Dendritic cell treated with granulocyte-macrophage colony-stimulating factor and Interleukin-4, amounts not matched to agents 40 ng/mL and 50 ng/mL, for 4 days (primary cell): ENCODE data around the gene NYNRIN.

Experiments used
- H3K27ac Mint-ChIP-seq: one replicate; pipeline ENCODE4 v1.8.0; 2022; ENCODE audit warnings: mild to moderate bottlenecking, mixed read lengths
- H3K27me3 Mint-ChIP-seq: one replicate; pipeline ENCODE4 v1.8.0; 2022; ENCODE audit warnings: mild to moderate bottlenecking, mixed read lengths
- H3K36me3 Mint-ChIP-seq: one replicate; pipeline ENCODE4 v1.8.0; 2022; ENCODE audit warnings: low read depth, mixed read lengths
- H3K4me1 Mint-ChIP-seq: one replicate; pipeline ENCODE4 v1.8.0; 2022; ENCODE audit warnings: low read depth, mixed read lengths
- H3K4me3 Mint-ChIP-seq: one replicate; pipeline ENCODE4 v1.8.0; 2022; ENCODE audit warnings: mild to moderate bottlenecking, moderate library complexity, mixed read lengths
- H3K9me3 Mint-ChIP-seq: one replicate; pipeline ENCODE4 v1.8.0; 2022; ENCODE audit warnings: mixed read lengths
- intact Hi-C: fragments of 100-400 bp; cut with micrococcal nuclease; formaldehyde crosslinking; loops from one replicate; pipeline ENCODE4 v1.15.0; 2022

NYNRIN gene

DNA sequence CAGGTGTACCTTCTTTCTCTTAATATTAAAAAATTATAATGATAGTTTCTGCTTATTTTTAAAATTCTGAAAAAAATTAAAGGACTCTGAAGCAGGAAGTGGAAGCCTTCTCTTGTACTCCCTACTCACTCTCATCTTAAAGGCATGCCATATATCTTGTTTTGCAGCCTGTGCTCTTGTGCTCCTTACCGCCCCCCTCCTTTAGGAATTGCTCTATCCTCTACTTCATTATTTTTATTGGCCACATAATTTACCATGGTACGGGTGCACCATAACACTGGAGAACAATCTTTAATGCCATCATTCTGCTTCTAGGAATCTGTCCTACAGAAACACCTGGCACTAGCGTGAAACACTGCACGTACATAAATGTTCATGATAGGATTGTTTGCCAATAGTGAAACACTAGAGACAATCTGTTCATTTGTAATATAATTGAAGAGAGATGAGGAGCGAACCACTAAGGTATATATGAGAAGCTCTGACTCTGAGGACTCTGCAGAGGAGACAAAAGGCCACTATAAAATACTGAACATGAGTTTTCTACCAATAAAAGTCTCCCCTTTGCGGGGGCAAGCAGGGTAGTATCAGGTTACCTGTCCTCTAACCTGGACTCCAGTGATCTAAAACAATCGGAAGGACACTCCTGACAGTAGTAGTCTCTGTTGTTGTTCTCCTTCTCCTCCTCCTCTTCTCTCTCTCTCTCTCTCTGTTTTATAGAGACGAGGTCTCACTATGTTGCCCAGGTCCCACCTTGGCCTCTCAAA, 6.3 kb upstream of the NYNRIN start:
- no peak overlapping the region for H3K4me3 Mint-ChIP-seq
- peaks cover 9% of the 10 kb centered on the region for H3K27me3 Mint-ChIP-seq
- no peaks in the 10 kb centered on the region for H3K9me3 Mint-ChIP-seq
- H3K36me3 Mint-ChIP-seq, result no peaks in the 10 kb centered on the region
- peaks cover 39% of the 10 kb centered on the region for H3K4me1 Mint-ChIP-seq
- H3K27ac Mint-ChIP-seq, result no peak overlapping the region
- intact Hi-C loops, result no loop called here

DNA sequence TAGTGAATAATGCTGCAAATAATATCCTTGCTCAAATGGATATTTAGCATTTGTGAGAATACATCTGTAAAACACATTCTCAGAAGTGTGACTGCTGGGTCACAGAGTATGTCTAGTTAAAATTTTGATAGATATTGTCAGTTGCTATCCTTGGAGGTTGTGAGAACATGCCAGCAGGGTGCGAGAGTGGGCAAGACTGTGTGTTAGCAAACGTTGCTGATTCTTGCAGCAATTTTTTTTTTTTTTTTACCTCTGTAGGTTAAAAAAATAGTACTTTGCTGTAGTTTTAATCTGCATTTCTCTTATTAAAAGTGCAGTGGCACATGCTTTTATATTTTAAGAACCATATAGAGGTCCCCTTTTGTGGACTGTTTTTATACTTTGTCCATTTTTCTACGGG, 4.5 kb upstream of the NYNRIN start:
- intact Hi-C loops, result no loop called here
- Mint-ChIP-seq H3K27ac (no peak overlapping the region), H3K27me3 (peaks cover 9% of the 10 kb centered on the region), H3K4me3 (no peak overlapping the region), H3K9me3 (no peaks in the 10 kb centered on the region), H3K36me3 (no peaks in the 10 kb centered on the region), H3K4me1 (peaks cover 49% of the 10 kb centered on the region)

DNA sequence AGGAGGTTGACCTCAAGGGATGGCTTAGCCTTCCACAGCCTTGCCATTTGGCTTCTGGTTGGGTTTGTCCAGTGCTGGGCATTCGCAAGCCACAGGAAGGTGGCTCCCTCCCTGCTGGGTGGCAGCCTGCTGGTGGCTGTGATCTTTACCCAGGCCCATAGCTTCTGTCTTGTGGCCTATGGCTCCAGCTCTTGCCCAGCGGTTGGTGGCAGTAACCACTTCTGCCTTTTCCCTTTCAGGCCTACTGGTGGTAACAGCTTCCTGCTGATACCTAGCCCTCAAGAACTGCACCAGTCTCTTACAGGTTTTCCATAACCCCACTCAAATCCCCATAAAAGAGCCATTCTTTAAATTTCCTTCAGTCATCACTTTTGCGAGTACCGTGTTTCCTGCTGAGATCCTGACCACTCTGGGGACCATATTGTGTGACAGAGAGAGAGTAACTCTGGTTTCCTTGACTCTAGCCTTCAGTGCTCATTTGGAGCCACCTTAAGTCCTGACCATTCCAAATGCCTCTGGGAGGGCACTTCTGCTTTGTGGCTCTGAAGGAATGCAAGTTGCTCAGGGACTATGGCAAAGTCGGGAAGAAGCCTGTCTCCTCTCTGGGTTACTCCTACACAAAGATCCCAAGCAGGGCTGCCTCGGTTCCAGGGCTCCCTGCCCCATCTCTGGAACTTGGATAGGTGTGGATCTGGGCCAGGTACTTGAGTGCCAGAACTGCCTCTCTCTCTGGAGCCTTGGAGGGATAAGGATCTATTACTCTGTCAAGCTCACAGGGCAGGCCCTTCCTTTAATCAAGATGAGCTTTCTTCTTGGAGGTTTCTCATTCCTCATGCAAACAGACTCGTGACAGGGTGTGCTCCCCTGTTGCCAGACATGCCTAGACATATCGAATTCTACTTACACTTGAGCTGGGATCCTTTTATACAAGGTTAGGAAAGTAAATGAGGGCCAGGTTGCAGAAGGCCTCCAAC, 2.9 kb upstream of the NYNRIN start:
- H3K9me3 Mint-ChIP-seq, result no peaks in the 10 kb centered on the region
- intact Hi-C loops, result no loop called here
- no peak overlapping the region for H3K27ac Mint-ChIP-seq
- no peak overlapping the region for H3K4me3 Mint-ChIP-seq
- H3K4me1 Mint-ChIP-seq, result peaks cover 57% of the 10 kb centered on the region
- peaks cover 20% of the 10 kb centered on the region for H3K27me3 Mint-ChIP-seq
- H3K36me3 Mint-ChIP-seq, result no peaks in the 10 kb centered on the region

DNA sequence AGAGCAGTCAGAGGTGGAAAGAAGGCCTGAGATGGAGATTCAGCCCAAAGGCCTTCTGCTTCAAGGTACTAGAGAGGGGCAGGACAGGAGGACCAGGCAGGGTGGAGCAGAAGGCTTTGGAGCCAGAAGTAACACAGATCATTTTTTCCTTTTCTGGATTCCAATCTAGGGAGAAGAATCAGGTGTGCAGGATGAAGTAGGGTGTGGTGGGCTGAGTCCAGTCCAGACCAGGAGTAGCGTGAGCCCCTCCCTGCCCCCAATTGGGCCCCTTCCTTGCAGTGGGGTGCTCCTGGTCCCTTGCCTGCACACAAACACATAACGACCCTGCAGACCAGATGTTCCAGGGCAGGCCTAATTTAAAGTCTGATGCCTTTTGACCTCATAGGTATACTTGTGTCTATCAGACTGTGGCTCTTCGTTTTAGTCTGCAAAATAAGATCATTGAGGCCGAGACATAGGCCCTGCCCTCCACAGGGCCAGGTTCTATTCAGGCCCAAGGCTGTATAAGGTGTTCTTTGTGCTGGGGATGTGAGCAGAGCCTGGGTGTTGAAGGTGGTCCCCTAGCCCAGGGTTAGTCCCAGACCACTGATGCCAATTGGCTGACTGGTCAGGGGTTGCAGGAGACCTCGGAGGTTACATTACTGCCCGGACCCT, 1.0 kb upstream of the NYNRIN start:
- H3K27me3 Mint-ChIP-seq, result peaks cover 14% of the 10 kb centered on the region
- no peak overlapping the region for H3K4me3 Mint-ChIP-seq
- no peak overlapping the region for H3K27ac Mint-ChIP-seq
- intact Hi-C loops, result no loop called here
- no peaks in the 10 kb centered on the region for H3K36me3 Mint-ChIP-seq
- H3K4me1 Mint-ChIP-seq, result peaks cover 44% of the 10 kb centered on the region
- no peaks in the 10 kb centered on the region for H3K9me3 Mint-ChIP-seq

DNA sequence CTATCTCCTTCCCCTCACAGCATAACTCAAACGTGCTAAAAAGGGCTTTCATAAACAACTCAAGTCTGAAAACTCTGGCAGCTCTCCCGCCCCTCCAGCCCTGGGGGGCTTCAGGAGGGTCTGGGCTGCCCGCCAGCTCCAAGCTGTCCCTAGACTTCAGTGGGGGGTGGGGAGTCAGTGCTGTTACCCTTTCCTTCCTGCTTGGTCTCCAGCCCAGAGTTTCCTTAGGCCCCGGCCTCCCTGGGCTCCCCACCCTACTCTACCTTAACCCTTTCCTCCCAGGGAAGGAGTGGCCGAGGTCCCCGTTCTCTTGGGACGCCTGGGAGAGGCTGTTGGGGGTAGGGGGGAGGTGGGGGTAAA, 530 bp upstream of the NYNRIN start:
- Mint-ChIP-seq H3K36me3 (no peaks in the 10 kb centered on the region), H3K9me3 (no peaks in the 10 kb centered on the region), H3K27ac (no peak overlapping the region), H3K4me3 (no peak overlapping the region), H3K27me3 (peaks cover 14% of the 10 kb centered on the region), H3K4me1 (peaks cover 44% of the 10 kb centered on the region)
- intact Hi-C loops, result no loop called here

DNA sequence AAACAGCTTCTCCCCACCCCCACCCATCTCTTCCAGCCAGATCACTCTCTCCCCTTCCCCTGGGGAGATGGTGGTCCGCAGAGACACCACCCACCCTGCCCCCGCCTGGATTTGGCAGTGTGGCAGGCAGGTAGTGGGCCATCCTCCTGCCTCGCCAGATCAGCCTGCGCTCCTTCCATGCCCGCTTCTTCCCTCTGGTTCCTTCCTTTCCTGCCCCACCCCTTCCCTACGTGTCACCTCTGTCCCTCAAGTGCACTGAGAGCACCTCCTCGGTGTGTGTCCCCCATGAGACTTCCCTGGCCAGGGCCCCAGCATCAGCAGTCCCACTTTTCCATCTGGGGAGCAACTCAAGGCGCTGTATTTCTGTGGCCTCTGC, 632 bp downstream of the NYNRIN start:
- intact Hi-C loops, result no loop called here

DNA sequence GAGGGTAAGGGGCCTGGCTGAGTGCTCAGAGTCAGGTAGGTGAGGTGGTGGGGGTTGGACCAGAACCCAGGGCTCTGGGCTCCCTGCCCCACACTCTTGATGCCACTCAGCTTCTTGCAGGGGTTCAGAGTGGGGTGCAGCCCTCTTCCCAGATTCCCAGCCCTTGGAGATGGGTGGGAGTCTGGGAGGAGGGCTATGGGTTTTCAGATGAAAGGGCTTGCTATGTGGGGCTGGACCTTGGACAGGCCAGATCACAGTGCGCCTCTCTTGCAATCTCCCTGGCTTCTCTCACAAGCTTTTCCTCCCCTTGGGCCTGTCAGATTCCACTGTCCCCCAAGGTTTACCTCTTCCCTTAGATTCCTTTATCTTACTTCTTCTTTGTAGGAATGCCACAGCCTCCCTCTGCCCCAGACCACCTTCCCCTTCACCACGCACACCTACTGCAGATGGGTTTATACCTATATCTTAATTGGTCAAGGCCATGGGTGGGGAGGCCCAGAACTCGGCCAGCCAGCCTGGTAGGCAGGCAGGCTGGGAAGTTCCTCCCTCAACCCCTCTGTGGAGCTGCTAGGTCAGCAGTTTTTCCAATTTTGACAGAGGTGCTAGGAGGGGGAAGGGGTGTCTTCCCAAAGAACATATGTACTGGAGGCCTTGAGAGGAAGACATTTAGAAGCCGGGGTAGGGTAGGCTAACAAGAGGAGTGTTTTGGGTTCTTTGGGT, 1.4 kb downstream of the NYNRIN start:
- Mint-ChIP-seq H3K27me3 (peaks cover 14% of the 10 kb centered on the region), H3K9me3 (no peaks in the 10 kb centered on the region), H3K4me1 (peaks cover 44% of the 10 kb centered on the region), H3K4me3 (no peak overlapping the region), H3K36me3 (no peaks in the 10 kb centered on the region), H3K27ac (peak overlapping the region; percentile 40)
- intact Hi-C loops, result no loop called here

More for the DNA sequence above, 632 bp downstream of the NYNRIN start:
- peak overlapping the region; percentile 40 for H3K27ac Mint-ChIP-seq
- H3K9me3 Mint-ChIP-seq, result no peaks in the 10 kb centered on the region
- H3K36me3 Mint-ChIP-seq, result no peaks in the 10 kb centered on the region
- H3K4me3 Mint-ChIP-seq, result peak overlapping the region; percentile 59
- H3K27me3 Mint-ChIP-seq, result peaks cover 14% of the 10 kb centered on the region
- peaks cover 44% of the 10 kb centered on the region for H3K4me1 Mint-ChIP-seq

DNA sequence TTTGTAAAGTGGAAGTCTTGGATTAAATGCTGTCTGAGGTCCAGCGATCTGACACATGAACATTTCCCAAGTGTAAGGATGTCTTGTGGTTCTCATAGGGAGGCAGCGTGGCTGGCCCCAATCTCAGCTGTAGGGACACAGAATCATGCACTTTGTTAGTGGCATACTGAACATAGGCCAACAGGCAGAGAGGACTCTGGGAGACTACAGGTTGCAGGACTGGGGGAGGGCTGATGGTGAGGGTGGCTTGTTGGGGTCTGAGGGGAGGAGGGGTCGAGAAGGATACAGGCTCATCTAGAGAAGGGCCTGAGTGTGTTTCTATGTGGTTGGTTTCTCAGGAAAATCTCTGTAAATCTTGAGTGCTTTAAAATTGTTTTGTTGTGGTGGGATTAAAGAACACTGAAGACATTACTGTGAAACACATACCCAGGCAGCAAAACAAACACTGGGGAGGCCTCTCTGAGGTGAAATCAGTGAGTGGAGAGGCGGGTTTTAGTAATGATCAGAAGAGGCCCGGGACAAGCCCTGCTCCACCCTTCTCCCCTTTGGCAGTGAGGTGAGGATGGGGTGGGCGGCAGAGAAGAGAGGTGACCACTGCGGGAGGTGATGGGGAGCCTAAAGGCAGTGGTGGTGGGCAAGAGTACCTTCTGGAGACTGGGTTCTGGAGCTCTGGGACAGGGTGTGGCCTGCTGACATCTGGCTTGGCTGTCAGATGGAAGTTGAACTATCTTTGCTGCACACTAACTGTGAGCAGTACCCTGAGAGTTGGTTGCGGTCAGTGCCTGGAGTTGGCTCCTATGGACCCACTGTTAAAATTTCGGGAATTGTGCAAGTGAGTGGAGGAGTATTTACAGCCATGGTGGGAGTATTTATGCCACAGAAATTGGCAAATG, 3.3 kb downstream of the NYNRIN start:
- H3K27ac Mint-ChIP-seq, result no peak overlapping the region
- no peaks in the 10 kb centered on the region for H3K36me3 Mint-ChIP-seq
- intact Hi-C loops, result no loop called here
- peaks cover 29% of the 10 kb centered on the region for H3K4me1 Mint-ChIP-seq
- H3K27me3 Mint-ChIP-seq, result peaks cover 12% of the 10 kb centered on the region
- H3K9me3 Mint-ChIP-seq, result no peaks in the 10 kb centered on the region
- no peak overlapping the region for H3K4me3 Mint-ChIP-seq

DNA sequence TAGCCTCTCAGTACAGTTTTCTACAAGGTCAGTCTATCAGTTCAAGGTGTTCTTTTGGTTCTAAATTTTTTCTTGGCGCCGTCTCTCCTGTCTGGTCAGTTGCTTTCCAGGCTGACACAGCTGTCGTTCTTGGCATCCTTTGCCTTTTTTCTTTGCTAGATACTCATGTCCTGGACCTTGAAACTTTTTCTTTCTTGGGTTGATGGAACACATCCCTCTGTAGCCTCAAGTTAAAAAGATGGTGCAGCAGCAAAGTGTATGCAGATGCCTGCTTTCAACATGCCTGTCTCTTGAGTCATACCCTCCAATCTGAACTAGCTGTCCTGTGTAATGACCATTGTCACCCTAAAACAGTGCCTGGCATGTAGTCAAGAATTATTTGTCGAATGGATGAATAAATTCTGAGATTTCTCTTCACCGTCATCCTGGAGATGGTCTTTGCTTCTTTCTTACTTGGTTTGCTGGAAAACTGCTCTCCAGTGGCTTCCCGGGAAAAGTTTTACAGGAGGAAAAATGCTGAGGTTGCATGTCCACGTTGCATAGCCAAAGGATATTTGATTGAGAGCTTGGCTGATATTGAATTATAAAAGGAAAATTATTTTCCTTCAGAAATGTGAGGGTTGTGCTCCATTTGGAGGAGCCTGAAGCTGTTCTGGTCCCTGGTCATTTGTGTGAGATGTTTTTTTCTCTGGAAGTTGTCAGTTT, 4.6 kb downstream of the NYNRIN start:
- intact Hi-C loops, result no loop called here
- no peak overlapping the region for H3K4me3 Mint-ChIP-seq
- peaks cover 12% of the 10 kb centered on the region for H3K27me3 Mint-ChIP-seq
- H3K4me1 Mint-ChIP-seq, result peaks cover 18% of the 10 kb centered on the region
- no peaks in the 10 kb centered on the region for H3K36me3 Mint-ChIP-seq
- H3K27ac Mint-ChIP-seq, result no peak overlapping the region
- no peaks in the 10 kb centered on the region for H3K9me3 Mint-ChIP-seq

DNA sequence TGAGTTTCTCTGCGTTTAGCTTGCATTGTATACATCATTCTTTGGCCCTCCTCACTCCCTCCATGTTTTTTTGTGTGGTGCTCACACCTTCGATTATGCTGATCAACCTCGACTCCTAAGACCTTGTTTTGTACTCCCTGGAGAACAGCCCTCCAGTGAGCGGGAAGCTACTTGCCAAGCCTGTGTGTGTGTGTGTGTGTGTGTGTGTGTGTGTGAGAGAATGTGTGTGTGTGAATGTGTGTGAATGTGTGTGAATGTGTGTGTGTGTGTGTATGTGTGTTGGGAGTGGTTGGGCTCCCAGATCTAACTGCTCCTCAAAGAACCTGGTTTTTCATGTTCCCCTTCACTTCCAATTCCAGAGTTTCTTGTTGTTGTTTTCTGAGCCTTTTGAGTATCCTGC, 6.0 kb downstream of the NYNRIN start:
- Mint-ChIP-seq H3K9me3 (no peaks in the 10 kb centered on the region), H3K27ac (no peak overlapping the region), H3K27me3 (peaks cover 6% of the 10 kb centered on the region), H3K4me1 (peaks cover 9% of the 10 kb centered on the region), H3K4me3 (no peak overlapping the region), H3K36me3 (no peaks in the 10 kb centered on the region)
- intact Hi-C loops, result no loop called here

DNA sequence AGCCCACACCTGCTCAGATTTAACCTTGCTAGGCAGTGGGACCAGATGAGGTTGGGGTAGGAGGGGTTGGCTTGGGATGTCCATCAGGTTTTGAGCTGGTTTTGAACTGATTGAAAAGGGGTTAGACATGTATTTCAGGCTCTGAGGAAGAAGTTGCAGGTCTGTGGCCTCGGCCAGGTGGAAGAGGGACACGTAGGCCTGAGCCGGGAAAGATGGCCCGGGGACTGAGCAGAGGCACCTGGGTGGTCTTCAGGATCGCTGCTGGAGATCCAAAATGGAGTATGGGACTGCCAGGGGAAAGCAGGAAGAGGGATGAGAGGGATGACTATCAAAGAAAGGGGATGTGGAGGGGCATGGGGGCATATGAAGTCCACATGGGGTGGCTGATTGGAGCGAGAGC, 7.6 kb downstream of the NYNRIN start:
- intact Hi-C loops, result no loop called here
- H3K4me3 Mint-ChIP-seq, result no peak overlapping the region
- H3K36me3 Mint-ChIP-seq, result no peaks in the 10 kb centered on the region
- no peaks in the 10 kb centered on the region for H3K9me3 Mint-ChIP-seq
- peaks cover 1% of the 10 kb centered on the region for H3K27me3 Mint-ChIP-seq
- no peak overlapping the region for H3K27ac Mint-ChIP-seq
- H3K4me1 Mint-ChIP-seq, result no peaks in the 10 kb centered on the region

DNA sequence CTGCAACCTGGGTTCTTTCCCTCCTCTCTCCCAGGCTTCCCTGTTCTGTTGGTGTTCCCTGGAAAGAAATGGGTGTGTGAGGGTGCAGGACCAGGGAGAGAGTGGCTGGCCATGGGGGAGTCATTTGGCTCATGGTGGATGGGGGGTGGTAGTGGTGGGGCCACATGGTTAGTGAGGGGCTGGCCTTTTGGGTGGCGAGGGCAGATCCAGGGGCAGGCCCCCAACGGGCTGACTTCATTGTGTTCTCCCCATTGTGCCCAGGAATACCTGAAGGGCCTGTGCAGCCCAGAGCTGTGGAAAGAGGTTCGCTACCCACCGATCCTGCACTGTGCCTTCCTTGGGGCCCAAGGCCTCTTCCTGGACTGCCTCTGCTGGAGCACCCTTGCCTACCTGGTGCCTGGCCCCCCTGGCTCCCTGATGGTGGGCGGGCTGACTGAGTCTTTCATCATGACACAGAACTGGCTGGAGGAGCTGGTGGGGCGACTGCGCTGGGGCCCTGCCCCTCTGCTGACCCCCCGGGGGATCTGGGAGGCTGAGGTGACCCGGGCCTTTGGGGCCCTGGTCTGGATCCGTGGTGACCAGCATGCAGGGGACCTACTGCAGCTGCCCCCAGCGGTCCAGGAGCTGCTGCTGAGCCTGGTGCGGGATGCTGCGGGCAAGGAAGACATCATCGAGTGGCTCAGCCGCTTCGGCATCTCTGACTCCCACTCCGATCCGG, 9.0 kb downstream of the NYNRIN start:
- intact Hi-C loops, result no loop called here

More for the DNA sequence above, 9.0 kb downstream of the NYNRIN start:
- H3K27ac Mint-ChIP-seq, result no peak overlapping the region
- H3K36me3 Mint-ChIP-seq, result no peaks in the 10 kb centered on the region
- no peak overlapping the region for H3K4me3 Mint-ChIP-seq
- no peaks in the 10 kb centered on the region for H3K4me1 Mint-ChIP-seq
- H3K9me3 Mint-ChIP-seq, result no peaks in the 10 kb centered on the region
- peaks cover 1% of the 10 kb centered on the region for H3K27me3 Mint-ChIP-seq
